Pancreas (tissue), 10 donors: ENCODE measurements around the gene CLCN2. TPM values are rescaled to one million over a fixed set of nuclear protein-coding genes. Genes with fewer than 3 reads are reported as not detected.
A peak's percentile ranks its signal among the peaks of the same experiment; 100 is the strongest.

ENCODE experiments used
- ATAC-seq, 4 donors: fragments of 200-7000 bp; cut with Tn5 transposase; one replicate each; pipeline versions ENCODE4 v1.8.0 to v1.9.1; 2020; ENCODE audit warnings: mild to moderate bottlenecking in 4 of 4, moderate library complexity in 4 of 4
- DNase-seq, 6 donors: peaks; one replicate each; pipeline ENCODE4 v3.0.0-alpha.2; 2020
- FAIRE-seq: peaks from 2 replicates; lab custom pipeline; 2012; peaks lifted over from hg19 to GRCh38; lab: Jason Lieb, UNC
- H3K27ac ChIP-seq, 4 donors: fragments of 200-600 bp; sonication (generic); 1 replicate in 3 of 4; 2 replicates in 1 of 4; pipeline versions ENCODE4 v1.5.0 to v1.8.0; 2020
- H3K27me3 ChIP-seq, 4 donors: fragments of 200-600 bp; one replicate each; pipeline ENCODE4 v1.8.0; 2021
- H3K36me3 ChIP-seq, 3 donors: fragments of 200-600 bp; sonication (generic) in 1 of 3; one replicate each; pipeline versions ENCODE4 v1.5.0 to v1.8.0; 2020 to 2021
- H3K4me1 ChIP-seq, 3 donors: fragments of 200-600 bp; one replicate each; pipeline ENCODE4 v1.8.0; 2021
- H3K4me3 ChIP-seq, 4 donors: fragments of 200-600 bp; sonication (generic) in 2 of 4; one replicate each; pipeline versions ENCODE4 v1.5.0 to v1.8.0; 2020 to 2021
- H3K9me3 ChIP-seq, 4 donors: fragments of 200-600 bp; one replicate each; pipeline ENCODE4 v1.8.0; 2021
- CTCF ChIP-seq, 4 donors: fragments of 200-600 bp; sonication (generic) in 3 of 4; IDR thresholded peaks; one replicate each; pipeline versions ENCODE4 v1.5.0 to v1.8.0; 2021; ENCODE audit warnings: antibody characterized with exemption in 4 of 4
- WGBS, 2 donors: extraction: QIAGEN DNeasy Blood & Tissue Kit; methylation state at CpG; one replicate each; pipeline ENCODE4 v1.1.7; 2013; 5-methylcytosine and 5-hydroxymethylcytosine counted together
- intact Hi-C, 3 donors: fragments of 100-400 bp; cut with DNase I; formaldehyde crosslinking; loops; one replicate each; pipeline versions ENCODE4 v1.11.1 to v1.14.2; 2022
- polyA plus RNA-seq, 2 donors: library from polyadenylated mRNA; stranded (reverse); fragments of 200-250 nt; gene quantifications; one replicate each; pipeline ENCODE4 v1.2.3, GENCODE V29; 2013
- total RNA-seq, 6 donors: library from RNA; stranded (reverse); fragmentation: NEBNext Ultra II Directional in 4 of 6; extraction: Animal tissue kit (Norgen Biotek cat#: 25700) in 4 of 6; gene quantifications; one replicate each; pipeline versions ENCODE4 v1.2.1 to v1.2.4, GENCODE V29; 2021 to 2023
- donor health status: healthy with polysubstance abuse.
- donor health status: DM: no; HTN: no; CAD: no; lungs with moderate emphysema.
- donor health status: DM: no; HTN: no; CAD: no.
- donor health status: control.
- donor health status: control.
- donor health status: Bipolar disorder and iron deficiency.
- donor health status: DM: yes; HTN: yes; CAD: no.
- donor health status: DM: no; HTN: no; CAD: no.
- donor health status: DM: no; HTN: no; CAD: no.
- donor health status: DM: yes; HTN: yes; CAD: no.

CLCN2 gene
- total and polyA plus RNA-seq, 8 donors: 4.9 to 25.5 (median 7.9) TPM

DNA sequence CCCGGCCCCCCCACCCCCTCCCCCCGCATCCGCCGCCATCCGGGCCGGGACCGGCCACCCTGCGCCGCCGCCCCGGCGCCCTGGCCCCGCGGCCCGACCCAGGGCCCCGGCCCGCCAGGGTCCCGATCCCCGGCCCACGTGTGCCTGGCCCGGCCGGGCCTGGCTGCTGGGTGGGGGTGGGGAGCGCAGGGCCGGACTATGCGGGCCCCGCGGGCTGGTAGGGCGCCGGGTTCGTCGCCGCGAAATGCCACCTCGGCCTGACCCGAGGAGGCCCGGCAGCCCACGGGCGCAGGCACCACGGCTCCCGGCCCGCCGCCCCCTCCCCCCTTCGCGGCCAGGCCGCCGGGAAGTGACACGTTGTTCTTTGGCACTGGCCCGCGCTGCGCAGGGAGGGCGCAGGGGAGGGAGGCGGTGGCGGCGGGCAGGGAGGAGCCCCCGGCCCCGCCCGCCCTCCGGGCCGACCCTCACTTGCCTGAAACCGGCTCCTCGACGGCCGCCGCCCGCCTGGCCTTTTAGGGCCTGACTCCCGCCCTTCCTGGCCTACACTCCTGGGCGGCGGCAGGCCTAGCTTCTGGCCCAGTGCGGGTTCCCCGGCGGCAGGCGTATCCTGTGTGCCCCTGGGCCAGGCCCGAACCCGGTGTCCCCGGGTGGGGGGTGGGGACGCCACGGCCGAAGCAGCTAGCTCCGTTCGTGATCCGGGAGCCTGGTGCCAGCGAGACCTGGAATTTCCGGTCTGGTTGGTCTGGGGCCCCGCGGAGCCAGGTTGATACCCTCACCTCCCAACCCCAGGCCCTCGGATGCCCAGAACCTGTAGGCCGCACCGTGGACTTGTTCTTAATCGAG is 46.5 kb downstream of the CLCN2 start:
- ATAC-seq: peak; percentile 57 to 75 (median 65)
- TF ChIP-seq CTCF (IDR thresholded peaks at IDR 0.05): no peak
- 0 to 1% methylated on average over 54 to 89 of the region's 89 CpGs for WGBS, 2 donors
- no peaks in the 10 kb centered on the region for H3K36me3 ChIP-seq
- peaks cover 19 to 28% (median 24%) of the 10 kb centered on the region in 3 donors for H3K4me1 ChIP-seq
- peak overlapping the region; percentile 83 to 94 (median 88) for H3K4me3 ChIP-seq
- H3K27ac ChIP-seq: peak overlapping the region; percentile 89 to 94 (median 91)
- intact Hi-C loops: no loop called here
- H3K9me3 ChIP-seq: no peaks in the 10 kb centered on the region
- no peak for FAIRE-seq
- no peaks in the 10 kb centered on the region for H3K27me3 ChIP-seq
- DNase-seq: peak; percentile 76 to 93 (median 88)

GRCh38 chr3:184314363-184314699 is 47.1 kb downstream of the CLCN2 start, which contains the start of gene EIF4G1:
Gene EIF4G1, plus strand, starts transcription at chr3:184314606. Its CDS starts 1,191 bp downstream, at chr3:184315797.
- intact Hi-C loops: no loop called here
- peak; percentile 82 to 89 (median 86) for ATAC-seq
- H3K4me1 ChIP-seq: peaks cover 19 to 28% (median 20%) of the 10 kb centered on the region in 3 donors
- H3K9me3 ChIP-seq: no peaks in the 10 kb centered on the region
- H3K36me3 ChIP-seq: no peaks in the 10 kb centered on the region
- peak within 1 kb of the TSS; percentile 89 to 94 (median 91) for H3K27ac ChIP-seq
- 0% methylated on average over 37 to 40 of the region's 40 CpGs for WGBS, 2 donors
- no peak for TF ChIP-seq CTCF (IDR thresholded peaks at IDR 0.05)
- peak; percentile 93 to 98 (median 96) for DNase-seq
- H3K4me3 ChIP-seq: peak within 1 kb of the TSS; percentile 83 to 94 (median 88)
- no peaks in the 10 kb centered on the region for H3K27me3 ChIP-seq
- FAIRE-seq: no peak

GRCh38 chr3:184311633-184312032 is 49.8 kb downstream of the CLCN2 start:
- intact Hi-C loops: no loop called here
- Histone ChIP-seq H3K4me1 (peaks cover 0 to 3% (median 0%) of the 10 kb centered on the region in 3 donors), H3K36me3 (peaks cover 0 to 21% (median 12%) of the 10 kb centered on the region in 3 donors), H3K4me3 (no peak overlapping the region), H3K27ac (no peak overlapping the region), H3K9me3 (no peaks in the 10 kb centered on the region), H3K27me3 (no peaks in the 10 kb centered on the region)
- ATAC-seq (no peak), DNase-seq (no peak), FAIRE-seq (no peak)
- no peak for TF ChIP-seq CTCF (IDR thresholded peaks at IDR 0.05)

GRCh38 chr3:184308744-184309143 is 52.7 kb downstream of the CLCN2 start:
- no peak for ATAC-seq
- no peak for DNase-seq
- Histone ChIP-seq H3K4me3 (no peak overlapping the region), H3K36me3 (peaks cover 0 to 44% (median 17%) of the 10 kb centered on the region in 3 donors), H3K4me1 (no peaks in the 10 kb centered on the region), H3K27me3 (no peaks in the 10 kb centered on the region), H3K27ac (no peak overlapping the region), H3K9me3 (no peaks in the 10 kb centered on the region)
- 78 to 85% methylated on average over 7 of the region's 7 CpGs for WGBS, 2 donors
- FAIRE-seq: no peak
- intact Hi-C loops: no loop called here
- no peak for TF ChIP-seq CTCF (IDR thresholded peaks at IDR 0.05)

DNA sequence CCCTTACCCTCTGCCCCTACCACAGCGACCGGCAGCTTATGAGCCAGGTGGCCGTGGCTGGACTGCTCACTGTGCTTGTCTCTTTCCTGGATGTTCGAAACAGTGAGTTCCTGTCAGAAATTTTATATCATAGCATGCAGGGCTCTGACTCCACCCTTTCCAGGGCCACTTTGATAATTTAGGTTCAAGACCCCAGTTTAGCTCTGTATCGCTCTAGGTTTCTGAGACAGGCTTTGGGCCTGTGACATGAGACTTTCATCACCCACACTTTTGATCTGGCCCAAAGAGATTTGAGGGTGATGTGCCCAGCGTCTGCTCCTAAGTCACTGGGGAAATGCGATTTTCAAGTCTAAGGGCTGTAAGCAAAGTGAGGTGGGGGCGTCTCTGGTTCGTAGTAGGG is 53.5 kb downstream of the CLCN2 start:
- no peaks in the 10 kb centered on the region for H3K27me3 ChIP-seq
- no peaks in the 10 kb centered on the region for H3K4me1 ChIP-seq
- no peak for TF ChIP-seq CTCF (IDR thresholded peaks at IDR 0.05)
- 93 to 96% methylated on average over 9 of the region's 9 CpGs for WGBS, 2 donors
- intact Hi-C loops: no loop called here
- H3K4me3 ChIP-seq: no peak overlapping the region
- no peak overlapping the region for H3K27ac ChIP-seq
- H3K36me3 ChIP-seq: peaks cover 0 to 52% (median 25%) of the 10 kb centered on the region in 3 donors
- DNase-seq (no peak), ATAC-seq (no peak), FAIRE-seq (no peak)
- no peaks in the 10 kb centered on the region for H3K9me3 ChIP-seq
